ENCODE data around the gene ALDH7A1. TPM values are rescaled to one million over a fixed set of nuclear protein-coding genes. Genes with fewer than 3 reads are reported as not detected.

Gene ALDH7A1
- total and polyA plus RNA-seq, 2 donors (not counting 1 experiment from before 2014, with no cell fraction given) = 0.78 to 3.3 TPM

DNA sequence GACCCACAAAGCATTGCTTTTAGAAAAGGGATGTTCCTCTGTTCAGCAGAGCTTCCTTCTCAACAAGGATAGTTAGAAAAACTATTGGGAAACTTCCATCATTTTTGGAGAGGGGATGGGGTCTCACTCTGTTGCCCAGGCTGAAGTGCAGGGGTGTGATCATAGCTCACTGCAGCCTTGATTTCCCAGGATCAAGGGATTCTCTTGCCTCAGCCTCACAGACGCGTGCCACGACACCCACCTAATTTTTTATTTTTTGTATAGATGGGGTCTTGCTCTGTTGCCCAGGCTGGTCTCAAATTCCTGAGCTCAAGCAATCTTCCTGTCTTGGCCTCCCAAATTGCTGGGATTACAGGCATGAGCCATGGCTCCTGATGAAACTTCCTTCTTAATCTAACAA lies 40.6 kb upstream of the ALDH7A1 start:
- ChIA-PET POLR2A (no interaction called here), CTCF (no interaction called here)
- H3K9me3 Mint-ChIP-seq (ENCODE audit: insufficient read depth) = no peaks in the 10 kb centered on the region
- Histone ChIP-seq H3K4me3 (ENCODE audit: control extremely low read depth in 1 of 5, extremely low read depth in 1 of 5, insufficient read depth in 1 of 5, low read depth in 2 of 5, low read length in 4 of 5) (no peak overlapping the region), H2AFZ (ENCODE audit: insufficient read depth, low read depth, low read length, poor library complexity, severe bottlenecking) (no peak overlapping the region), H3K27ac (ENCODE audit: low read length in 2 of 2) (no peak overlapping the region), H3K79me2 (ENCODE audit: control insufficient read depth, insufficient read depth, low read length) (no peaks in the 10 kb centered on the region), H3K27me3 (replicated peaks in 1 of 4; ENCODE audit: control extremely low read depth in 1 of 4, control insufficient read depth in 3 of 4, insufficient read depth in 4 of 4, low read length in 3 of 4) (no peaks in the 10 kb centered on the region), H3K9ac (ENCODE audit: low read length) (no peak overlapping the region), H3K9me3 (ENCODE audit: control extremely low read depth in 1 of 3, control insufficient read depth in 2 of 3, insufficient read depth in 1 of 3, low read length in 2 of 3) (no peaks in the 10 kb centered on the region), H3K36me3 (replicated peaks in 1 of 2; ENCODE audit: control extremely low read depth in 1 of 2, control insufficient read depth in 1 of 2, extremely low read depth in 1 of 2, insufficient read depth in 2 of 2, low read length in 1 of 2) (no peaks in the 10 kb centered on the region), H4K20me1 (ENCODE audit: control insufficient read depth, insufficient read depth, low read length, poor library complexity, severe bottlenecking) (no peaks in the 10 kb centered on the region), H3K4me2 (replicated peaks; ENCODE audit: low read depth, low read length, poor library complexity, severe bottlenecking) (no peak overlapping the region), H3K4me1 (ENCODE audit: control insufficient read depth in 2 of 2, insufficient read depth in 2 of 2, low read length in 2 of 2) (no peaks in the 10 kb centered on the region)
- ATAC-seq (ENCODE audit: low read depth) (no peak), DNase-seq (no peak)
- no peaks in the 10 kb centered on the region for H3K27me3 Mint-ChIP-seq
- H3K4me1 Mint-ChIP-seq = no peaks in the 10 kb centered on the region
- intact Hi-C loops (cut with micrococcal nuclease) = no loop called here
- no peak overlapping the region for H3K4me3 Mint-ChIP-seq
- no peak overlapping the region for H3K27ac Mint-ChIP-seq
- WGBS (ENCODE audit: insufficient coverage) = no CpG with 5 or more reads among the region's 3 CpGs
- TF ChIP-seq EZH2 (IDR thresholded peaks at IDR 0.05; ENCODE audit: borderline replicate concordance, insufficient read depth, low read depth, low read length, poor library complexity, severe bottlenecking) = no peak
- TF ChIP-seq, protein P1, sequence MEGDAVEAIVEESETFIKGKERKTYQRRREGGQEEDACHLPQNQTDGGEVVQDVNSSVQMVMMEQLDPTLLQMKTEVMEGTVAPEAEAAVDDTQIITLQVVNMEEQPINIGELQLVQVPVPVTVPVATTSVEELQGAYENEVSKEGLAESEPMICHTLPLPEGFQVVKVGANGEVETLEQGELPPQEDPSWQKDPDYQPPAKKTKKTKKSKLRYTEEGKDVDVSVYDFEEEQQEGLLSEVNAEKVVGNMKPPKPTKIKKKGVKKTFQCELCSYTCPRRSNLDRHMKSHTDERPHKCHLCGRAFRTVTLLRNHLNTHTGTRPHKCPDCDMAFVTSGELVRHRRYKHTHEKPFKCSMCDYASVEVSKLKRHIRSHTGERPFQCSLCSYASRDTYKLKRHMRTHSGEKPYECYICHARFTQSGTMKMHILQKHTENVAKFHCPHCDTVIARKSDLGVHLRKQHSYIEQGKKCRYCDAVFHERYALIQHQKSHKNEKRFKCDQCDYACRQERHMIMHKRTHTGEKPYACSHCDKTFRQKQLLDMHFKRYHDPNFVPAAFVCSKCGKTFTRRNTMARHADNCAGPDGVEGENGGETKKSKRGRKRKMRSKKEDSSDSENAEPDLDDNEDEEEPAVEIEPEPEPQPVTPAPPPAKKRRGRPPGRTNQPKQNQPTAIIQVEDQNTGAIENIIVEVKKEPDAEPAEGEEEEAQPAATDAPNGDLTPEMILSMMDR (IDR thresholded peaks at IDR 0.05) = no peak

DNA sequence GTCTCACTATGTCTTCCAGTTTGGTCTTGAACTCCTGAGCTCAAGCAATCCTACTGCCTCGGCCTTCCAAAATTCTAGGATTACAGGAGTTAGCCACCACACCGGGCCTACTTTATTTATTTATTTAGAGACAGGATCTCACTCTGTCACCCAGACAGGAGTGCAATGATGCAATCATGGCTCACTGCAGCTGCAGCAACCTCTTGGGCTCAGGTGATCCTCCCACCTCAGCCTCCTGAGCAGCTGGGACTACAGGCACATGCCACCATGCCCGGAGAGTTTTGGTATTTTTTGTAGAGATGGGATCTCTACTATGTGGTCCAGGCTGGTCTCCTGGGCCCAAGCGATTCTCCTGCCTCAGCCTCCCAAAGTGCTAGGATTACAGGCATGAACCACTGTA lies 38.5 kb upstream of the ALDH7A1 start:
- intact Hi-C loops (cut with micrococcal nuclease) = no loop called here
- ChIA-PET POLR2A (no interaction called here), CTCF (no interaction called here)
- Mint-ChIP-seq H3K4me3 (no peak overlapping the region), H3K27ac (no peak overlapping the region), H3K9me3 (ENCODE audit: insufficient read depth) (no peaks in the 10 kb centered on the region), H3K27me3 (no peaks in the 10 kb centered on the region), H3K4me1 (no peaks in the 10 kb centered on the region)
- 90% methylated on average over 3 of the region's 4 CpGs for WGBS (ENCODE audit: insufficient coverage)
- no peak for ATAC-seq (ENCODE audit: low read depth)
- no peak overlapping the region for H2AFZ ChIP-seq (ENCODE audit: insufficient read depth, low read depth, low read length, poor library complexity, severe bottlenecking)
- H4K20me1 ChIP-seq (ENCODE audit: control insufficient read depth, insufficient read depth, low read length, poor library complexity, severe bottlenecking) = no peaks in the 10 kb centered on the region
- no peaks in the 10 kb centered on the region for H3K9me3 ChIP-seq (ENCODE audit: control extremely low read depth in 1 of 3, control insufficient read depth in 2 of 3, insufficient read depth in 1 of 3, low read length in 2 of 3)
- H3K4me2 ChIP-seq (replicated peaks; ENCODE audit: low read depth, low read length, poor library complexity, severe bottlenecking) = no peak overlapping the region
- no peaks in the 10 kb centered on the region for H3K27me3 ChIP-seq (replicated peaks in 1 of 4; ENCODE audit: control extremely low read depth in 1 of 4, control insufficient read depth in 3 of 4, insufficient read depth in 4 of 4, low read length in 3 of 4)
- no peak overlapping the region for H3K27ac ChIP-seq (ENCODE audit: low read length in 2 of 2)
- no peak for TF ChIP-seq EZH2 (IDR thresholded peaks at IDR 0.05; ENCODE audit: borderline replicate concordance, insufficient read depth, low read depth, low read length, poor library complexity, severe bottlenecking)
- TF ChIP-seq, protein P1 (IDR thresholded peaks at IDR 0.05) = no peak
- H3K4me1 ChIP-seq (ENCODE audit: control insufficient read depth in 2 of 2, insufficient read depth in 2 of 2, low read length in 2 of 2) = no peaks in the 10 kb centered on the region
- no peaks in the 10 kb centered on the region for H3K36me3 ChIP-seq (replicated peaks in 1 of 2; ENCODE audit: control extremely low read depth in 1 of 2, control insufficient read depth in 1 of 2, extremely low read depth in 1 of 2, insufficient read depth in 2 of 2, low read length in 1 of 2)
- no peaks in the 10 kb centered on the region for H3K79me2 ChIP-seq (ENCODE audit: control insufficient read depth, insufficient read depth, low read length)
- H3K9ac ChIP-seq (ENCODE audit: low read length) = no peak overlapping the region
- no peak for DNase-seq
- H3K4me3 ChIP-seq (ENCODE audit: control extremely low read depth in 1 of 5, extremely low read depth in 1 of 5, insufficient read depth in 1 of 5, low read depth in 2 of 5, low read length in 4 of 5) = no peak overlapping the region

Data from B cell (primary cell).